Osteoblast (primary cell): Measurements from ENCODE around the gene SLC66A1. TPM values are rescaled to one million over a fixed set of nuclear protein-coding genes. Genes with fewer than 3 reads are reported as not detected.

Experiments used
- DNase-seq: peaks from one replicate; pipeline ENCODE4 v3.0.0; 2011; ENCODE audit warnings: low spot score, mixed read lengths; ENCODE audit not compliant: insufficient read length; ENCODE audit errors: missing footprints
- H2AFZ ChIP-seq: 2 replicates; pipeline ENCODE4 v1.6.0; 2011; ENCODE audit warnings: mild to moderate bottlenecking, low read length
- H3K27ac ChIP-seq: 2 replicates; pipeline ENCODE4 v1.5.1; 2011; ENCODE audit warnings: mild to moderate bottlenecking, low read depth, low read length, moderate library complexity
- H3K27me3 ChIP-seq: 2 replicates; pipeline ENCODE4 v1.6.0; 2012; ENCODE audit warnings: mild to moderate bottlenecking, control low read depth, inconsistent platforms, low read length, moderate library complexity; ENCODE audit not compliant: insufficient read depth
- H3K36me3 ChIP-seq: 2 replicates; pipeline ENCODE4 v1.5.1; 2011; ENCODE audit warnings: mild to moderate bottlenecking, low read length, control low read depth, moderate library complexity; ENCODE audit not compliant: insufficient read depth
- H3K4me1 ChIP-seq: 2 replicates; pipeline ENCODE4 v1.5.1; 2011; ENCODE audit warnings: mild to moderate bottlenecking, low read length, control low read depth, moderate library complexity; ENCODE audit not compliant: insufficient read depth
- H3K4me2 ChIP-seq: 2 replicates; pipeline ENCODE4 v1.6.0; 2011; ENCODE audit warnings: mild to moderate bottlenecking, low read length; ENCODE audit not compliant: insufficient read depth
- H3K4me3 ChIP-seq: fragments of 200-600 bp; sonication (generic); 3 replicates; pipeline ENCODE4 v1.5.1; 2012; ENCODE audit warnings: mild to moderate bottlenecking, low read length, inconsistent platforms; ENCODE audit not compliant: insufficient read depth
- H3K79me2 ChIP-seq: 2 replicates; pipeline ENCODE4 v1.6.0; 2012; ENCODE audit warnings: mild to moderate bottlenecking, low read length, control low read depth, inconsistent platforms; ENCODE audit not compliant: insufficient read depth
- H3K9me3 ChIP-seq: 2 replicates; pipeline ENCODE4 v1.5.1; 2011; ENCODE audit warnings: low read depth, low read length, control low read depth
- H4K20me1 ChIP-seq: 2 replicates; pipeline ENCODE4 v1.6.0; 2012; ENCODE audit warnings: mild to moderate bottlenecking, low read length, control low read depth; ENCODE audit not compliant: insufficient read depth
- total RNA-seq: library from RNA; depleted of rRNA; stranded (reverse); fragments of >200 nt; gene quantifications from 2 replicates; pipeline ENCODE4 v1.2.3, GENCODE V29; 2012
- TF ChIP-seq, protein P1 (sequence below): IDR thresholded peaks from 2 replicates; pipeline ENCODE4 v1.5.1; 2011; ENCODE audit warnings: mild to moderate bottlenecking, low read depth, low read length, moderate library complexity; ENCODE audit errors: extremely low read depth

The SLC66A1 gene
- total RNA-seq, 1 donor: 32.6 TPM

DNA sequence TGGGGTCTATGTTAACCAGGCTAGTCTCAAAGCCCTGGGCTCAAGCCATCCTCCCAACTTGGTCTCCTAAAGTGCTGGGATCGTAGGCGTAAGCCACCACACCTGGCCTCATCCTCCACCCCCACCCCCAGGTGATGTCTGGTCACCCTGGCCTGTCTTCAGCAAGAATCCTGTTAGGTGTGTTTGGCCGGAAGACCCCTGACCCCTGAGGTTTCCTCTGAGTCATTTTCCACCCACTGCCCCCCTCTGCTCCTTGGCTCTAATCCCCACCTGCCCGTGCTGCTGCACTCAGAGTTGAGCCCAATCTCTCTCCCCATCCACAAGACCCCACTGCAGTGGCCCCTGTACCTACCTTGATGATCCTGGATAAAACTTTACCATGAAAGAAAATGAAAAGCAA is 25.2 kb downstream of the SLC66A1 start:
- TF ChIP-seq, protein P1, sequence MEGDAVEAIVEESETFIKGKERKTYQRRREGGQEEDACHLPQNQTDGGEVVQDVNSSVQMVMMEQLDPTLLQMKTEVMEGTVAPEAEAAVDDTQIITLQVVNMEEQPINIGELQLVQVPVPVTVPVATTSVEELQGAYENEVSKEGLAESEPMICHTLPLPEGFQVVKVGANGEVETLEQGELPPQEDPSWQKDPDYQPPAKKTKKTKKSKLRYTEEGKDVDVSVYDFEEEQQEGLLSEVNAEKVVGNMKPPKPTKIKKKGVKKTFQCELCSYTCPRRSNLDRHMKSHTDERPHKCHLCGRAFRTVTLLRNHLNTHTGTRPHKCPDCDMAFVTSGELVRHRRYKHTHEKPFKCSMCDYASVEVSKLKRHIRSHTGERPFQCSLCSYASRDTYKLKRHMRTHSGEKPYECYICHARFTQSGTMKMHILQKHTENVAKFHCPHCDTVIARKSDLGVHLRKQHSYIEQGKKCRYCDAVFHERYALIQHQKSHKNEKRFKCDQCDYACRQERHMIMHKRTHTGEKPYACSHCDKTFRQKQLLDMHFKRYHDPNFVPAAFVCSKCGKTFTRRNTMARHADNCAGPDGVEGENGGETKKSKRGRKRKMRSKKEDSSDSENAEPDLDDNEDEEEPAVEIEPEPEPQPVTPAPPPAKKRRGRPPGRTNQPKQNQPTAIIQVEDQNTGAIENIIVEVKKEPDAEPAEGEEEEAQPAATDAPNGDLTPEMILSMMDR: no peak
- peaks cover 3% of the 10 kb centered on the region for H3K4me1 ChIP-seq
- no peak overlapping the region for H3K4me2 ChIP-seq
- H3K9me3 ChIP-seq: no peaks in the 10 kb centered on the region
- no peak overlapping the region for H3K4me3 ChIP-seq
- H3K27ac ChIP-seq: no peak overlapping the region
- no peak for DNase-seq
- peaks cover 31% of the 10 kb centered on the region for H3K36me3 ChIP-seq
- peaks cover 41% of the 10 kb centered on the region for H4K20me1 ChIP-seq
- H3K27me3 ChIP-seq: no peaks in the 10 kb centered on the region
- no peak overlapping the region for H2AFZ ChIP-seq
- no peaks in the 10 kb centered on the region for H3K79me2 ChIP-seq

DNA sequence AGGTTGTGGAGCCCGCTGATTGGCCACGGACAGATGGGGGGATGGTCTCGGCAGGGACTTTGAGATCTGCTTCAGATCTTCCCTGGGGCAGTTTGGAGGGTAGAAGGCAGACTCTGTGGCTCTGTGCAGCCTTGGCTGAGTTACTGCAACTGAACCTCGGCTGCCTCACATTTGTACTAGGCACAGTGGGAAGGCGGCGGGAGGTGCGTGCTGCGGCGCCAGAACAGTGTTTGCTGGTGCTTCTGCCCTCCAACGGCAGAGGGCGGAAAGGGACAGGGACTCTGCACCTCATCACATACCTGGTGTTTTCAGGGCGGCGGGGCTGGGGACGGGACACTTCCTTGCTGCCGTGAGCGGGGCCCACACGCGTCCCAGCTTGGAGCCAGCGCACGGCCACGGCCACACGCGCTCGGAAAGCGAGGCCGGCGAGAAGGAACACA is 26.2 kb downstream of the SLC66A1 start:
- no peak overlapping the region for H3K4me3 ChIP-seq
- no peak overlapping the region for H2AFZ ChIP-seq

DNA sequence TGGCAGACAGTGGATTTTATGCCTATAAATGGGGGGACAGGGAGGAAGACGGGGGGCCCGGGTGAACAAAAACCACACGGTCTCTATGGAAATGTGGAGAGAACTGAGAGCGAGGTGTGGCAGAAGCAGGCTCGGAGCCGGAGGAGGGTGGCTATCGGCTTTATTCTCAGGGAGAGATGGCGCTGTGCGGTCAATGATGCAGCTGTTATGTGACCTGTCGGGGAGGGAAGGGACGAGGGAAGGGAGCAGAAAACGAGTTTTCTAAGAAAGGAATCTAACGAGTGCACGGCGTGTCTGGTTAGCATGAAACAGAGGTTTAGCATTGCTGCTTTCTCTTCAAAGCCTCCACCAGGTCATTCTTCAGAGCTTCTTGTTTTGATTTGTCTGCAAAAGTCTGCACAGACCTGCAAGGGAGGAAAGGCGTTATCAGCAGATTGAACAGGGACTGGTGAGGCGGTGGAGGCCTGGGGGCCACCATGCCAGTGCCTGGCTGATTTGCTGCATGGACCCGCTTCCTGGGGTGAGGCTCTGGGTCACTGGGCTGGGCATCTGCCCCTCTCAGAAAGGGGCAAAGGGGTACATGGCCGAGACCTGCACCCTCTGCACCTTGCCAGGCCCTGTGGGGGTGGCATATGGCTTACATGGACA is 27.2 kb downstream of the SLC66A1 start:
- TF ChIP-seq, protein P1: no peak
- no peaks in the 10 kb centered on the region for H3K4me1 ChIP-seq
- no peak overlapping the region for H3K4me2 ChIP-seq
- H3K27ac ChIP-seq: no peak overlapping the region
- H2AFZ ChIP-seq: no peak overlapping the region
- peaks cover 39% of the 10 kb centered on the region for H4K20me1 ChIP-seq
- no peaks in the 10 kb centered on the region for H3K27me3 ChIP-seq
- peaks cover 50% of the 10 kb centered on the region for H3K36me3 ChIP-seq
- no peaks in the 10 kb centered on the region for H3K79me2 ChIP-seq
- no peak overlapping the region for H3K4me3 ChIP-seq
- no peak for DNase-seq
- no peaks in the 10 kb centered on the region for H3K9me3 ChIP-seq

More for the DNA sequence above, 26.2 kb downstream of the SLC66A1 start:
- H4K20me1 ChIP-seq: peaks cover 41% of the 10 kb centered on the region
- H3K27me3 ChIP-seq: no peaks in the 10 kb centered on the region
- peaks cover 41% of the 10 kb centered on the region for H3K36me3 ChIP-seq
- no peak overlapping the region for H3K27ac ChIP-seq
- TF ChIP-seq, protein P1: no peak
- no peak overlapping the region for H3K4me2 ChIP-seq
- no peaks in the 10 kb centered on the region for H3K9me3 ChIP-seq
- no peaks in the 10 kb centered on the region for H3K79me2 ChIP-seq
- DNase-seq: no peak
- peaks cover 3% of the 10 kb centered on the region for H3K4me1 ChIP-seq

DNA sequence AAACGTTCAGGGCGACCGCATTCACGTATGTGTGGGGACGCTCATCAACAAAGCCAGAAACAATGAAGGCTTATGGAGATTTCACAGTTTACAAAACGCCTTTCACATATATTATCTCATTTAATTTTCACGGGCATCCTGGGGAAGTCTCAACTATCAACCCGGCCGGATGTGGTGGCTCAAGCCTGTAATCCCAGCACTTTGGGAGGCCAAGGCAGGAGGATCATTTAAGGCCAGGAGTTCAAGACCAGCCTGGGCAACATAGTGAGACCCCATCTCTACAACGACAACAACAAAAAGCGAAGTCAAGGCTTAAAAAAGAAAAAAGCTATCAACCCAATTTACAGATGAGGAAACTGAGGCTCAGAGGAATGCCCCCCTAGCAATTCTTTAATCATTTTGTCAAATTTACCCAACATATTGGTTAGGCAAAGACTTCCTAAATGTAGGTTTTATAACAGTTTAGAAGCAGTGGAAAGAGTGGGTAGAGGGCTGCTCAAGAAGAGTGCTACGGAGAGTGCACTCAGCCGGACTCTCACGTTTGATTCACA is 28.3 kb downstream of the SLC66A1 start:
- TF ChIP-seq, protein P1: no peak
- Histone ChIP-seq H3K9me3 (no peaks in the 10 kb centered on the region), H3K4me3 (no peak overlapping the region), H3K36me3 (peaks cover 59% of the 10 kb centered on the region), H3K27ac (no peak overlapping the region), H3K4me2 (no peak overlapping the region), H3K27me3 (no peaks in the 10 kb centered on the region), H2AFZ (no peak overlapping the region), H4K20me1 (peaks cover 47% of the 10 kb centered on the region), H3K79me2 (no peaks in the 10 kb centered on the region), H3K4me1 (no peaks in the 10 kb centered on the region)
- DNase-seq: no peak
